ENCODE results near the gene VSX1. TPM values are rescaled to one million over a fixed set of nuclear protein-coding genes. Genes with fewer than 3 reads are reported as not detected.

VSX1 gene
- total RNA-seq, 2 donors from 2014 or later, result not detected

DNA sequence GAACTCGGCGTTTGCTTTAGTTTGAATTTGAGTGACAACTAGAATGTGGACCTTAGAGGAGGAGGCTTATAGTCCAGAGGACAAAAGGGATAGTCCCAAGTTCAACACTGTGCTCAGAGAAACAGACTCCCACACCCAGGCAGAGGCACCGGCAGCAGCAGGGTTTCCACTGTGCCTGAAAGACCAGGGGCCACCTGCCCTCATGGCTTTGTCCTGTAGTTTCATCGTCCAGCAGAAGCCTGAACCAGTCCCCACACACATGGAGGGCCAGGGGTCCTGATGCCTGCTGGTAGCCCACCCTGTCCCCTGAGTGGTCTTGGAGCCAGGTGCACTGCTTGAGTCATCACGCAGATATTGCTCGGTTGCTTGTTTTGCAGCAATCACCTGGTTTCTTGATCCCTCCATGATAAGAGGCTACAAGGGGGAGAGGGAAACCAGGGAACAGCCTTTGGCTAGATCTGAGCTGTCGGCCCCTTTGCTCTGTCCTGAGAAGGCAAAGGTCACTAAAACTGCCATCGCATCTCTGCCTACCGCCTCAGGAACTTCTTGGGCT lies 16.8 kb downstream of the VSX1 start:
- peaks cover 5% of the 10 kb centered on the region for H3K4me1 Mint-ChIP-seq
- no peaks in the 10 kb centered on the region for H3K4me1 ChIP-seq (ENCODE audit: control insufficient read depth, insufficient read depth, low read length)
- H3K27me3 ChIP-seq (ENCODE audit: control insufficient read depth, insufficient read depth, low read length, poor library complexity, severe bottlenecking), result peaks cover 93% of the 10 kb centered on the region
- no peaks in the 10 kb centered on the region for H3K36me3 ChIP-seq (ENCODE audit: control insufficient read depth, insufficient read depth, low read length)
- peaks cover 69% of the 10 kb centered on the region for H3K27me3 Mint-ChIP-seq (ENCODE audit: insufficient read depth)
- no peak for DNase-seq
- TF ChIP-seq, protein P1, sequence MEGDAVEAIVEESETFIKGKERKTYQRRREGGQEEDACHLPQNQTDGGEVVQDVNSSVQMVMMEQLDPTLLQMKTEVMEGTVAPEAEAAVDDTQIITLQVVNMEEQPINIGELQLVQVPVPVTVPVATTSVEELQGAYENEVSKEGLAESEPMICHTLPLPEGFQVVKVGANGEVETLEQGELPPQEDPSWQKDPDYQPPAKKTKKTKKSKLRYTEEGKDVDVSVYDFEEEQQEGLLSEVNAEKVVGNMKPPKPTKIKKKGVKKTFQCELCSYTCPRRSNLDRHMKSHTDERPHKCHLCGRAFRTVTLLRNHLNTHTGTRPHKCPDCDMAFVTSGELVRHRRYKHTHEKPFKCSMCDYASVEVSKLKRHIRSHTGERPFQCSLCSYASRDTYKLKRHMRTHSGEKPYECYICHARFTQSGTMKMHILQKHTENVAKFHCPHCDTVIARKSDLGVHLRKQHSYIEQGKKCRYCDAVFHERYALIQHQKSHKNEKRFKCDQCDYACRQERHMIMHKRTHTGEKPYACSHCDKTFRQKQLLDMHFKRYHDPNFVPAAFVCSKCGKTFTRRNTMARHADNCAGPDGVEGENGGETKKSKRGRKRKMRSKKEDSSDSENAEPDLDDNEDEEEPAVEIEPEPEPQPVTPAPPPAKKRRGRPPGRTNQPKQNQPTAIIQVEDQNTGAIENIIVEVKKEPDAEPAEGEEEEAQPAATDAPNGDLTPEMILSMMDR (conservative IDR thresholded peaks at IDR 0.05), result no peak
- no peak overlapping the region for H3K27ac Mint-ChIP-seq
- no peaks in the 10 kb centered on the region for H3K36me3 Mint-ChIP-seq (ENCODE audit: low read depth)
- WGBS, 2 experiments (ENCODE audit: insufficient coverage in 1 of 2, insufficient read length in 1 of 2), result 84 to 87% methylated on average over 6 to 9 of the region's 9 CpGs
- H3K9ac ChIP-seq (ENCODE audit: extremely low read depth, low read length, poor library complexity, severe bottlenecking), result no peak overlapping the region
- no peaks in the 10 kb centered on the region for H3K9me3 Mint-ChIP-seq
- no peak overlapping the region for H3K4me3 Mint-ChIP-seq
- no peak overlapping the region for H3K4me3 ChIP-seq (ENCODE audit: low read length)
- no peak overlapping the region for H3K27ac ChIP-seq (ENCODE audit: low read depth, low read length)
- H3K9me3 ChIP-seq (ENCODE audit: control insufficient read depth, low read length), result no peaks in the 10 kb centered on the region

- Histone ChIP-seq H3K4me3 (ENCODE audit: low read length) (no peak overlapping the region), H3K9ac (ENCODE audit: extremely low read depth, low read length, poor library complexity, severe bottlenecking) (no peak overlapping the region), H3K36me3 (ENCODE audit: control insufficient read depth, insufficient read depth, low read length) (no peaks in the 10 kb centered on the region), H3K9me3 (ENCODE audit: control insufficient read depth, low read length) (no peaks in the 10 kb centered on the region), H3K27me3 (ENCODE audit: control insufficient read depth, insufficient read depth, low read length, poor library complexity, severe bottlenecking) (peaks cover 93% of the 10 kb centered on the region), H3K27ac (ENCODE audit: low read depth, low read length) (no peak overlapping the region), H3K4me1 (ENCODE audit: control insufficient read depth, insufficient read depth, low read length) (no peaks in the 10 kb centered on the region)
- TF ChIP-seq, protein P1 (conservative IDR thresholded peaks at IDR 0.05), result no peak
- Mint-ChIP-seq H3K9me3 (no peaks in the 10 kb centered on the region), H3K4me3 (no peak overlapping the region), H3K4me1 (peaks cover 5% of the 10 kb centered on the region), H3K36me3 (ENCODE audit: low read depth) (no peaks in the 10 kb centered on the region), H3K27ac (no peak overlapping the region), H3K27me3 (ENCODE audit: insufficient read depth) (peaks cover 69% of the 10 kb centered on the region)
- no peak for DNase-seq
- WGBS, 2 experiments (ENCODE audit: insufficient coverage in 1 of 2, insufficient read length in 1 of 2), result 92 to 94% methylated on average over 3 to 4 of the region's 4 CpGs
Observed at GRCh38 chr20:25064561-25065071, 17.3 kb downstream of the VSX1 start.

- Mint-ChIP-seq H3K4me3 (no peak overlapping the region), H3K4me1 (peaks cover 5% of the 10 kb centered on the region), H3K36me3 (ENCODE audit: low read depth) (no peaks in the 10 kb centered on the region), H3K27ac (no peak overlapping the region), H3K9me3 (no peaks in the 10 kb centered on the region), H3K27me3 (ENCODE audit: insufficient read depth) (peaks cover 69% of the 10 kb centered on the region)
- Histone ChIP-seq H3K27me3 (ENCODE audit: control insufficient read depth, insufficient read depth, low read length, poor library complexity, severe bottlenecking) (peaks cover 93% of the 10 kb centered on the region), H3K4me3 (ENCODE audit: low read length) (no peak overlapping the region), H3K4me1 (ENCODE audit: control insufficient read depth, insufficient read depth, low read length) (no peaks in the 10 kb centered on the region), H3K9ac (ENCODE audit: extremely low read depth, low read length, poor library complexity, severe bottlenecking) (no peak overlapping the region), H3K36me3 (ENCODE audit: control insufficient read depth, insufficient read depth, low read length) (no peaks in the 10 kb centered on the region), H3K9me3 (ENCODE audit: control insufficient read depth, low read length) (no peaks in the 10 kb centered on the region), H3K27ac (ENCODE audit: low read depth, low read length) (no peak overlapping the region)
- TF ChIP-seq, protein P1 (conservative IDR thresholded peaks at IDR 0.05), result no peak
- WGBS, 2 experiments (ENCODE audit: insufficient coverage in 1 of 2, insufficient read length in 1 of 2), result 90% methylated on average over 2 of the region's 2 CpGs; no CpG with 5 or more reads in 1 of the 2 experiments
- DNase-seq, result no peak
Observed at GRCh38 chr20:25063981-25064380, 18.0 kb downstream of the VSX1 start.

Measured in endodermal cell (in vitro differentiated cells).